HCT116 (cell line): ENCODE results near the gene RIPPLY2. TPM values are rescaled to one million over a fixed set of nuclear protein-coding genes. Genes with fewer than 3 reads are reported as not detected.

Experiments
- ATAC-seq: fragments of 200-7000 bp; cut with Tn5 transposase; 2 replicates; pipeline ENCODE4 v1.9.1; 2020; ENCODE audit warnings: mild to moderate bottlenecking, moderate library complexity
- BruUV-seq: library from RNA; stranded (reverse); fragments of 400-500 nt; replicated peaks from 2 replicates; lab custom pipeline; 2021; lab: Mats Ljungman, UMichigan
- CTCF ChIA-PET: fragments of 300-600 bp; sonication (Branson Sonifier 250); formaldehyde crosslinking; loops from one replicate; lab custom pipeline; 2021; ENCODE audit warnings: antibody characterized with exemption; lab: Charles Lee
- POLR2A ChIA-PET: fragments of 300-600, 350-600 bp; sonication (Branson Sonifier 250); formaldehyde crosslinking; loops from one replicate; lab custom pipeline; 2021; ENCODE audit warnings: antibody characterized with exemption; lab: Charles Lee
- RAD21 ChIA-PET, 2 experiments: fragments of 300-600 bp; sonication (Branson Sonifier 250); formaldehyde crosslinking; loops; one replicate each; lab custom pipeline; 2023; ENCODE audit warnings: low total read pairs in 2 of 2; ENCODE audit not compliant: uncharacterized antibody in 2 of 2, unreplicated experiment in 2 of 2, low non-redundant PET in 1 of 2; lab: Charles Lee
- DNase-seq: peaks from one replicate; pipeline ENCODE4 v3.0.0-alpha.2; 2010; ENCODE audit warnings: low read depth, low spot score
- H2AFZ ChIP-seq: fragments of 200-600 bp; shearing (Covaris generic), sonication (generic); 2 replicates; pipeline ENCODE4 v1.6.1; 2017; ENCODE audit warnings: low read depth, mixed run types, mixed read lengths, antibody characterized with exemption, low read length; ENCODE audit not compliant: poor library complexity, severe bottlenecking
- H3K27ac ChIP-seq: 2 replicates; pipeline ENCODE4 v1.5.1; 2012; ENCODE audit warnings: low read depth, low read length
- H3K27me3 ChIP-seq: fragments of 200-600 bp; sonication (generic); 2 replicates; pipeline ENCODE4 v1.6.1; 2016; ENCODE audit warnings: mixed run types, low read length, mixed read lengths; ENCODE audit not compliant: insufficient read depth
- H3K36me3 ChIP-seq, 2 experiments: fragments of 200-500 bp in 1 of 2; fragments of 200-600 bp in 1 of 2; sonication (Bioruptor generic) in 1 of 2; sonication (generic) in 1 of 2; 2 replicates each; pipeline versions ENCODE4 v1.5.1 to v1.6.1; 2014 to 2016; ENCODE audit warnings: low read length in 2 of 2, inconsistent platforms in 1 of 2, mixed read lengths in 1 of 2, mixed run types in 1 of 2; ENCODE audit not compliant: insufficient read depth in 2 of 2, control insufficient read depth in 1 of 2
- H3K4me1 ChIP-seq, 2 experiments: fragments of 200-600 bp in 1 of 2; sonication (generic) in 1 of 2; 2 replicates each; pipeline versions ENCODE4 v1.5.1 to v1.6.1; 2012 to 2017; ENCODE audit warnings: low read length in 2 of 2, inconsistent platforms in 1 of 2, mild to moderate bottlenecking in 1 of 2, mixed read lengths in 1 of 2, mixed run types in 1 of 2, moderate library complexity in 1 of 2; ENCODE audit not compliant: insufficient read depth in 2 of 2, control insufficient read depth in 1 of 2
- H3K4me2 ChIP-seq: fragments of 200-600 bp; sonication (generic); 2 replicates; pipeline ENCODE4 v1.6.1; 2017; ENCODE audit warnings: mixed run types, low read length, mixed read lengths
- H3K4me3 ChIP-seq, 2 experiments: fragments of 200-600 bp in 1 of 2; sonication (generic) in 1 of 2; replicated peaks in 1 of 2; 2 replicates each; pipeline ENCODE4 v1.5.1; 2011 to 2016; ENCODE audit warnings: low read length in 2 of 2, control low read depth in 1 of 2, low read depth in 1 of 2, mild to moderate bottlenecking in 1 of 2, mixed read lengths in 1 of 2, mixed run types in 1 of 2
- H3K79me2 ChIP-seq: fragments of 200-600 bp; sonication (generic); 2 replicates; pipeline ENCODE4 v1.6.1; 2017; ENCODE audit warnings: mild to moderate bottlenecking, mixed run types, low read length, moderate library complexity, mixed read lengths; ENCODE audit not compliant: insufficient read depth
- H3K9ac ChIP-seq: fragments of 200-600 bp; sonication (generic); 2 replicates; pipeline ENCODE4 v1.6.1; 2016; ENCODE audit warnings: low read length, mixed read lengths
- H3K9me2 ChIP-seq: fragments of 200-600 bp; sonication (generic), shearing (Covaris generic); 2 replicates; pipeline ENCODE4 v1.6.1; 2017; ENCODE audit warnings: mixed run types, mild to moderate bottlenecking, moderate library complexity; ENCODE audit not compliant: insufficient read depth
- H3K9me3 ChIP-seq, 2 experiments: fragments of 200-500 bp in 1 of 2; fragments of 200-600 bp in 1 of 2; sonication (Bioruptor generic) in 1 of 2; sonication (generic) in 1 of 2; 2 replicates each; pipeline ENCODE4 v1.6.1; 2014 to 2017; ENCODE audit warnings: low read length in 2 of 2, mixed read lengths in 2 of 2, inconsistent platforms in 1 of 2, low read depth in 1 of 2, mild to moderate bottlenecking in 1 of 2, mixed run types in 1 of 2, moderate library complexity in 1 of 2; ENCODE audit not compliant: control insufficient read depth in 1 of 2, insufficient read depth in 1 of 2
- H4K20me1 ChIP-seq: fragments of 200-600 bp; sonication (generic), shearing (Covaris generic); 2 replicates; pipeline ENCODE4 v1.6.1; 2017; ENCODE audit warnings: mixed run types, mild to moderate bottlenecking, moderate library complexity; ENCODE audit not compliant: insufficient read depth
- ATF3 ChIP-seq: IDR thresholded peaks from 2 replicates; pipeline ENCODE4 v1.6.1; 2012
- CBX3 ChIP-seq: IDR thresholded peaks from 2 replicates; pipeline ENCODE4 v1.6.1; 2012; ENCODE audit warnings: low read depth
- CEBPB ChIP-seq: IDR thresholded peaks from 2 replicates; pipeline ENCODE4 v1.6.1; 2012; ENCODE audit warnings: low read depth
- CTCF ChIP-seq, 3 experiments: fragments of 200-600 bp in 1 of 3; sonication (generic) in 1 of 3; IDR thresholded peaks in 2 of 3; conservative IDR thresholded peaks in 1 of 3; 2 replicates each; pipeline ENCODE4 v1.5.1; 2012 to 2017; ENCODE audit warnings: low read depth in 2 of 3, low read length in 2 of 3, antibody characterized with exemption in 1 of 3, borderline replicate concordance in 1 of 3, control low read depth in 1 of 3, mild to moderate bottlenecking in 1 of 3, mixed read lengths in 1 of 3, mixed run types in 1 of 3, moderate library complexity in 1 of 3; ENCODE audit not compliant: insufficient read depth in 1 of 3
- EGR1 ChIP-seq: IDR thresholded peaks from 2 replicates; pipeline ENCODE4 v1.6.1; 2012; ENCODE audit warnings: low read depth
- EZH2 ChIP-seq: fragments of 200-600 bp; sonication (generic); IDR thresholded peaks from 2 replicates; pipeline ENCODE4 v1.6.1; 2017; ENCODE audit warnings: antibody characterized with exemption, mixed run types
- FOSL1 ChIP-seq: IDR thresholded peaks from 2 replicates; pipeline ENCODE4 v1.6.1; 2012; ENCODE audit warnings: low read depth
- JUND ChIP-seq: IDR thresholded peaks from 2 replicates; pipeline ENCODE4 v1.6.1; 2012
- MAX ChIP-seq: IDR thresholded peaks from 2 replicates; pipeline ENCODE4 v1.6.1; 2012
- POLR2AphosphoS5 ChIP-seq: IDR thresholded peaks from 2 replicates; pipeline ENCODE4 v1.6.1; 2011; ENCODE audit warnings: mild to moderate bottlenecking, low read depth, low read length, moderate library complexity
- SIN3A ChIP-seq: IDR thresholded peaks from 2 replicates; pipeline ENCODE4 v1.6.1; 2012; ENCODE audit warnings: low read depth
- SP1 ChIP-seq: IDR thresholded peaks from 2 replicates; pipeline ENCODE4 v1.6.1; 2012; ENCODE audit warnings: low read depth
- SRF ChIP-seq: IDR thresholded peaks from 2 replicates; pipeline ENCODE4 v1.6.1; 2012; ENCODE audit warnings: low read depth
- YY1 ChIP-seq: IDR thresholded peaks from 2 replicates; pipeline ENCODE4 v1.6.1; 2011; ENCODE audit warnings: low read length, low read depth, moderate library complexity, mild to moderate bottlenecking; ENCODE audit not compliant: insufficient replicate concordance; ENCODE audit errors: extremely low read depth
- ZNF274 ChIP-seq: fragments of 200-500 bp; sonication (Bioruptor generic); IDR thresholded peaks from 2 replicates; pipeline ENCODE4 v1.6.1; 2014; ENCODE audit warnings: mild to moderate bottlenecking, low read depth, low read length, inconsistent platforms
- intact Hi-C: fragments of 100-400 bp; cut with micrococcal nuclease; formaldehyde crosslinking; loops from 2 replicates; pipeline ENCODE4 v1.10.0; 2022
- total RNA-seq: library from RNA; stranded (reverse); gene quantifications from one replicate; pipeline ENCODE4 v1.2.1, GENCODE V29; 2021; ENCODE audit not compliant: unreplicated experiment
- TF ChIP-seq, protein P1 (sequence below): IDR thresholded peaks from 2 replicates; pipeline ENCODE4 v1.6.1; 2012; ENCODE audit warnings: low read depth

RIPPLY2 gene
- total RNA-seq, 1 experiment from 2014 or later: not detected

DNA sequence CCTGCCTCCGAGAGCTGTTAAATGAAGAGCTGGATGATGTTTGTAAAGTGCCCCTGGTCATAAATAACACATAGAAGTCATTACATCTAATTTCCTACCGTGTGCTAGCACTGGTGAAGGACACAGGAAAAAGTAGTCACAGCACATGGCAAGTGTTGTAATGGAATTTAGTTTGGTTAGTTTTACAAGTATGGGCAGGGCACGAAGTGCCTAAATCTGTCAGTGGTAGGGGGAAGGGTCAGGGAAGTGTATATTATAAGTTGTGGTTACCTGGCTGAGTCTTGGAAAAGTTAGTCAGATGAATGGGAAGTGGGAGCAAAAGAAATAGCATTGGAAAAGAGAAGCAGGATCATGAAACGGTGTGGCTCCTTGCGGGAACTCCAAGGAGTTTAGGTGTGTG, 1.6 kb downstream of the RIPPLY2 start:
- TF ChIP-seq SRF (no peak), ATF3 (no peak), SP1 (no peak), CTCF (IDR thresholded peaks at IDR 0.05 in 2 of 3, conservative IDR thresholded peaks at IDR 0.05 in 1 of 3; ENCODE audit: borderline replicate concordance in 1 of 3, insufficient read depth in 1 of 3, low read depth in 2 of 3, low read length in 2 of 3) (no peak), MAX (no peak), JUND (no peak), SIN3A (no peak), YY1 (no peak), CBX3 (no peak), CEBPB (no peak), EZH2 (no peak), FOSL1 (no peak), EGR1 (no peak), ZNF274 (no peak), POLR2AphosphoS5 (no peak)
- TF ChIP-seq, protein P1, sequence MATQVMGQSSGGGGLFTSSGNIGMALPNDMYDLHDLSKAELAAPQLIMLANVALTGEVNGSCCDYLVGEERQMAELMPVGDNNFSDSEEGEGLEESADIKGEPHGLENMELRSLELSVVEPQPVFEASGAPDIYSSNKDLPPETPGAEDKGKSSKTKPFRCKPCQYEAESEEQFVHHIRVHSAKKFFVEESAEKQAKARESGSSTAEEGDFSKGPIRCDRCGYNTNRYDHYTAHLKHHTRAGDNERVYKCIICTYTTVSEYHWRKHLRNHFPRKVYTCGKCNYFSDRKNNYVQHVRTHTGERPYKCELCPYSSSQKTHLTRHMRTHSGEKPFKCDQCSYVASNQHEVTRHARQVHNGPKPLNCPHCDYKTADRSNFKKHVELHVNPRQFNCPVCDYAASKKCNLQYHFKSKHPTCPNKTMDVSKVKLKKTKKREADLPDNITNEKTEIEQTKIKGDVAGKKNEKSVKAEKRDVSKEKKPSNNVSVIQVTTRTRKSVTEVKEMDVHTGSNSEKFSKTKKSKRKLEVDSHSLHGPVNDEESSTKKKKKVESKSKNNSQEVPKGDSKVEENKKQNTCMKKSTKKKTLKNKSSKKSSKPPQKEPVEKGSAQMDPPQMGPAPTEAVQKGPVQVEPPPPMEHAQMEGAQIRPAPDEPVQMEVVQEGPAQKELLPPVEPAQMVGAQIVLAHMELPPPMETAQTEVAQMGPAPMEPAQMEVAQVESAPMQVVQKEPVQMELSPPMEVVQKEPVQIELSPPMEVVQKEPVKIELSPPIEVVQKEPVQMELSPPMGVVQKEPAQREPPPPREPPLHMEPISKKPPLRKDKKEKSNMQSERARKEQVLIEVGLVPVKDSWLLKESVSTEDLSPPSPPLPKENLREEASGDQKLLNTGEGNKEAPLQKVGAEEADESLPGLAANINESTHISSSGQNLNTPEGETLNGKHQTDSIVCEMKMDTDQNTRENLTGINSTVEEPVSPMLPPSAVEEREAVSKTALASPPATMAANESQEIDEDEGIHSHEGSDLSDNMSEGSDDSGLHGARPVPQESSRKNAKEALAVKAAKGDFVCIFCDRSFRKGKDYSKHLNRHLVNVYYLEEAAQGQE: no peak
- BruUV-seq: no TSS peak
- no peak overlapping the region for H3K4me2 ChIP-seq
- no peak overlapping the region for H3K9ac ChIP-seq
- no peaks in the 10 kb centered on the region for H3K9me3 ChIP-seq
- H3K9me2 ChIP-seq: no peaks in the 10 kb centered on the region
- ChIA-PET CTCF (no interaction called here), RAD21 (no interaction called here), POLR2A (no interaction called here)
- intact Hi-C loops: no loop called here
- no peaks in the 10 kb centered on the region; the same call in 1 of the 2 replicates for H3K27me3 ChIP-seq
- H3K36me3 ChIP-seq: no peaks in the 10 kb centered on the region
- H3K4me3 ChIP-seq: no peak overlapping the region
- DNase-seq (no peak), ATAC-seq (no peak)
- H3K4me1 ChIP-seq: peaks cover 0 to 5% of the 10 kb centered on the region in 2 experiments; a peak in 1 of 4 replicates
- H3K27ac ChIP-seq: no peak overlapping the region
- H3K79me2 ChIP-seq: peaks cover 1% of the 10 kb centered on the region
- H2AFZ ChIP-seq: no peak overlapping the region
- H4K20me1 ChIP-seq: no peaks in the 10 kb centered on the region
